BJ (cell line): ENCODE results near the gene PPFIA2. TPM values are rescaled to one million over a fixed set of nuclear protein-coding genes. Genes with fewer than 3 reads are reported as not detected.

ENCODE experiments used
- CTCF ChIA-PET: fragments of 350-600 bp; formaldehyde crosslinking; extraction: SDS; loops from one replicate; lab custom pipeline; 2021; ENCODE audit warnings: antibody characterized with exemption, inconsistent platforms; lab: Yijun Ruan, JAX
- POLR2A ChIA-PET: fragments of 300-600 bp; sonication (Branson Sonifier 250); formaldehyde crosslinking; extraction: SDS; loops from one replicate; lab custom pipeline; 2021; ENCODE audit warnings: antibody characterized with exemption; lab: Charles Lee
- DNase-seq: peaks from one replicate; pipeline ENCODE4 v3.0.0-alpha.2; 2011; ENCODE audit warnings: low read depth
- H3K27me3 ChIP-seq: 2 replicates; pipeline ENCODE4 v1.6.0; 2011; ENCODE audit warnings: low read length; ENCODE audit not compliant: control insufficient read depth, insufficient read depth
- H3K36me3 ChIP-seq: 2 replicates; pipeline ENCODE4 v1.5.1; 2011; ENCODE audit warnings: low read length; ENCODE audit not compliant: control insufficient read depth, insufficient read depth
- H3K4me3 ChIP-seq: 2 replicates; pipeline ENCODE4 v1.5.1; 2011; ENCODE audit warnings: low read depth, mild to moderate bottlenecking, control low read depth, low read length
- CTCF ChIP-seq: IDR thresholded peaks from 2 replicates; pipeline ENCODE4 v1.5.1; 2011; ENCODE audit warnings: low read depth, mild to moderate bottlenecking, control low read depth, inconsistent platforms, low read length, moderate library complexity; ENCODE audit not compliant: insufficient read depth
- polyA plus RNA-seq: library from polyadenylated mRNA; depleted of rRNA; stranded (reverse); fragments of >200 nt; gene quantifications from 2 replicates; pipeline ENCODE4 v1.2.3, GENCODE V29; 2011

The PPFIA2 gene
- polyA plus RNA-seq, 1 experiment, result not detected

DNA sequence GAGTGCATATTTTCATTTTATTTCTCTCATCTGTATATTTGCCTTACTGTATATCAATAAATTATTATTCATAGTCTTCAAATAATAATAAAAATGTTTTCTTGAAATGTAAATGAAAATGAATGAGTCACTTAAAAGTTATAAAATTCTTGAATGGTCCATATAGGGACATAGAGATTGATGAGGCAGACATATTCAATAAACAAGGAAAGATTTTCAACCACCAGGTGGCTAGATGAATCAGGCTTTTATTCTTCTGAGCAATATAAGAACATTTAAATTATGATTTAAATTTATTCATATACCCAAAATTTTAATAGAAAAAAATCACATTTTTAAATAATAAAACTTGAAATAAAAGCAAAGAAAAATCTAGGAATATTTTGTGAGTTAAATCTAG, 431.7 kb downstream of the PPFIA2 start:
- Histone ChIP-seq H3K27me3 (0 out of 2 replicates have a peak, but pooled peaks cover 1% of the 10 kb centered on the region), H3K36me3 (no peaks in the 10 kb centered on the region), H3K4me3 (no peak overlapping the region)
- POLR2A ChIA-PET, result no interaction called here
- CTCF ChIA-PET, result no interaction called here
- DNase-seq, result no peak
- no peak for TF ChIP-seq CTCF

- Histone ChIP-seq H3K4me3 (no peak overlapping the region), H3K36me3 (no peaks in the 10 kb centered on the region), H3K27me3 (no peaks in the 10 kb centered on the region)
- ChIA-PET CTCF (no interaction called here), POLR2A (no interaction called here)
- DNase-seq, result no peak
- no peak for TF ChIP-seq CTCF
These were observed 434.1 kb downstream of the PPFIA2 start for GRCh38 chr12:81325086-81325485.

DNA sequence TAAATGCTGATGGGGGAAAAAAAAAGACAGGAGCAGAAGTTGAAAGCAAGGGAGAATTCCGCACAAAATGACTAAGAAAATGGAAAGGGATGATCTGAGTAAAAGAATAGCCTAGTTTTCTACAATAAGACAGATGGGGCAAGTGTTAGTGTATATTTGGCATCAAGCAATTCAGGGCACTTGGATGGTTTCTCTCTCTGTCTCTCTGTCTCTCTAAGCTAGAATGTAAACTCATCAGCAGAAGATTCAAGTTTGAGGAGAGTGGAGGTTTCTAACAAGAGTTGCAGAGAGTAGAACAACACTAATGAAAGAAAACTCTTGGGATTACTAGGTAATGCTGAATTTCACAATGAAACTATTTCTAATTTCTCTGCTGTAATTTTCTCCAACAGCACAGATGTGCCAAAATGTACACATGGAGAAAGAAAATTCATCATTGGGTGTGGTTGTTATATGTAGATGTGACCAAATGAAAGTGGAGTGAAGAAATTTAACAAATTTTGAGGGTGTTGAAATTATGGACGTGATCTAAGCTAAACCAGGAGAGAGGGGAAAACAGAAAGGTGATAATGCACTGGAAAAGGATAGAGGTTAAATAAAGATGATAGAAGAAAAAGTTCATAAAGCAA, 444.1 kb downstream of the PPFIA2 start:
- H3K4me3 ChIP-seq, result no peak overlapping the region
- ChIA-PET CTCF (no interaction called here), POLR2A (no interaction called here)
- no peak for TF ChIP-seq CTCF
- no peak for DNase-seq
- no peaks in the 10 kb centered on the region for H3K36me3 ChIP-seq
- H3K27me3 ChIP-seq, result no peaks in the 10 kb centered on the region

DNA sequence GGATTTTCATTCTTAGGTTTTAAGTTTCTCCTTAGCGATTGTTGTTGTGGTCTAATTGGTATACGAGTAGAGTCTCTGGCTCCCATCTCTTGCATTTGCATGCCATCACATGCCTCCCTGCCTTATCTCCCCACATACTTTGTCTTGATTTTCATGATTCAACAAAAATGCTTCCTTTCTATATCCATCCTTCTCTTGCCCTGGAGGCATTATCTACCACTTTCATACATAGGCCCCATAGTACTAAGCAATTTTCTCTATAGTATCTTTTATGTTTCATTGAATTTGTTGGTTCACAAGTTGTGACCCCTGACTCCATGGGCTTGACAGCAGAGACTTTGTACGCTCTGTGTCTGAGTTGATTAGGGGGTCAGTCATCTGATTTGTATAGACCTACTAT, 455.2 kb downstream of the PPFIA2 start:
- ChIA-PET POLR2A (no interaction called here), CTCF (no interaction called here)
- no peaks in the 10 kb centered on the region for H3K36me3 ChIP-seq
- H3K4me3 ChIP-seq, result no peak overlapping the region
- no peaks in the 10 kb centered on the region for H3K27me3 ChIP-seq
- no peak for DNase-seq
- TF ChIP-seq CTCF, result no peak

GRCh38 chr12:81300454-81300853, 458.7 kb downstream of the PPFIA2 start:
- no peak for DNase-seq

More at GRCh38 chr12:81300454-81300853, 458.7 kb downstream of the PPFIA2 start:
- Histone ChIP-seq H3K4me3 (no peak overlapping the region), H3K27me3 (no peaks in the 10 kb centered on the region), H3K36me3 (no peaks in the 10 kb centered on the region)
- TF ChIP-seq CTCF, result no peak
- ChIA-PET POLR2A (no interaction called here), CTCF (no interaction called here)
